ENCODE results near the gene TH. TPM values are rescaled to one million over a fixed set of nuclear protein-coding genes. Genes with fewer than 3 reads are reported as not detected.
A peak's percentile ranks its signal among the peaks of the same experiment; 100 is the strongest.

Gene TH
- total RNA-seq, 1 experiment from 2014 or later: not detected

GRCh38 chr11:2178055-2178773, 6.6 kb upstream of the TH start:
- DNase-seq (ENCODE audit: low read depth): peak; percentile 20

- no peak for DNase-seq (ENCODE audit: low read depth)
Measured at GRCh38 chr11:2177076-2177475, 5.5 kb upstream of the TH start.

GRCh38 chr11:2176389-2176900, 4.8 kb upstream of the TH start:
- no peak for DNase-seq (ENCODE audit: low read depth)

- peak; percentile 87 for DNase-seq (ENCODE audit: low read depth)
Measured at GRCh38 chr11:2175659-2176058, 4.0 kb upstream of the TH start.

GRCh38 chr11:2174361-2174760, 2.7 kb upstream of the TH start:
- no peak for DNase-seq (ENCODE audit: low read depth)

GRCh38 chr11:2173761-2174160, 2.1 kb upstream of the TH start:
- no peak for DNase-seq (ENCODE audit: low read depth)

- DNase-seq (ENCODE audit: low read depth): no peak
Measured at GRCh38 chr11:2173150-2173693, 1.6 kb upstream of the TH start.

- no peak for DNase-seq (ENCODE audit: low read depth)
Measured at GRCh38 chr11:2172676-2173075, 1.1 kb upstream of the TH start.

GRCh38 chr11:2169626-2170570, 1.7 kb downstream of the TH start:
- DNase-seq (ENCODE audit: low read depth): no peak

GRCh38 chr11:2169005-2169378, 2.6 kb downstream of the TH start:
- DNase-seq (ENCODE audit: low read depth): no peak

GRCh38 chr11:2168286-2169004, 3.2 kb downstream of the TH start:
- DNase-seq (ENCODE audit: low read depth): no peak

GRCh38 chr11:2167141-2168045, 4.2 kb downstream of the TH start:
- DNase-seq (ENCODE audit: low read depth): no peak

GRCh38 chr11:2166091-2166851, 5.3 kb downstream of the TH start:
- no peak for DNase-seq (ENCODE audit: low read depth)

GRCh38 chr11:2165571-2165970, 6.0 kb downstream of the TH start:
- DNase-seq (ENCODE audit: low read depth): no peak

- no peak for DNase-seq (ENCODE audit: low read depth)
Measured at GRCh38 chr11:2164861-2165555, 6.6 kb downstream of the TH start.

GRCh38 chr11:2164081-2164480, 7.5 kb downstream of the TH start:
- no peak for DNase-seq (ENCODE audit: low read depth)

- no peak for DNase-seq (ENCODE audit: low read depth)
Measured at GRCh38 chr11:2163428-2163978, 8.1 kb downstream of the TH start.

- DNase-seq (ENCODE audit: low read depth): no peak
Measured at GRCh38 chr11:2160736-2161259, 10.8 kb downstream of the TH start, which contains the start of gene INS. Gene INS (minus strand): TSS chr11:2161209. CDS start chr11:2160971, 238 bp downstream.
